HG03342 (cell line): ENCODE data around the gene PRMT2.
"Not testable (repeated sequence)": the region's sequence is repeated elsewhere in the genome, so short reads cannot be mapped to it uniquely, and the experiment has no call there.

Source experiments
- ATAC-seq: cut with Tn5 transposase; IDR thresholded peaks from one replicate; pipeline ENCODE4 v1.9.1; 2021; ENCODE audit warnings: mild to moderate bottlenecking, moderate library complexity; ENCODE audit not compliant: unreplicated experiment

PRMT2 gene

DNA sequence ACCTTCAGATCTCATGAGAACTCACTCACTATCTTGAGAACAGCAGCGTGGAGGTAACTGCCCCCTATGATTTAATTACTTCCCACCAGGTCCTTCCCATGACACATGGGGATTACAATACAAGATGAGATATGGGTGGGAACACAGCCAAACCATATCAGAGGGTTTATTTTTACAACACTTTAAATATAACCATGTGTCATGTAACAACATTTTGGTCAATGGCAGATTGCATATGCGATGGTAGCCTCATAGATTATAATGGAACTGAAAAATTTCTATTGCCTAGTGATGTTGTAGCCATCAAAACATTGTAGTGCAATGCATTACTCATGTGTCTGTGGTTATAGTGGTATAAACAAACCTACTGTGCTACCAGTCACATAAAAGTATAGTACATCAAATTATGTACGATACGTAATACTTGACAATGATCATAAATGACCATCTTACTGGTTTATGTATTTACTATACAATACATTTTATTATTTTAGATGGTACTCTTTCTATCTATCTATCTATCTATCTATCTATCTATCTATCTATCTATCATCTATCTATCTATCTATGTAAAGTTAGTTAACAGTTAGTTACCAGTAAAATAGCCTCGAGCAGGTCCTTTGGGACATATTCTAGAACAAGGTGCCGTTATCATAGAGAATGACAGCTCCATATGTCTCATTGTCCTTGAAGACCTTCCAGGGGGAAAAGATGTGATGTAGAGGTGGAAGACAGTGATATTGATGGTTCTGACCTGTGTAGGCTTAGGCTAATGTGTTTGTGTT lies 18.0 kb upstream of the PRMT2 start:
- no peak for ATAC-seq

DNA sequence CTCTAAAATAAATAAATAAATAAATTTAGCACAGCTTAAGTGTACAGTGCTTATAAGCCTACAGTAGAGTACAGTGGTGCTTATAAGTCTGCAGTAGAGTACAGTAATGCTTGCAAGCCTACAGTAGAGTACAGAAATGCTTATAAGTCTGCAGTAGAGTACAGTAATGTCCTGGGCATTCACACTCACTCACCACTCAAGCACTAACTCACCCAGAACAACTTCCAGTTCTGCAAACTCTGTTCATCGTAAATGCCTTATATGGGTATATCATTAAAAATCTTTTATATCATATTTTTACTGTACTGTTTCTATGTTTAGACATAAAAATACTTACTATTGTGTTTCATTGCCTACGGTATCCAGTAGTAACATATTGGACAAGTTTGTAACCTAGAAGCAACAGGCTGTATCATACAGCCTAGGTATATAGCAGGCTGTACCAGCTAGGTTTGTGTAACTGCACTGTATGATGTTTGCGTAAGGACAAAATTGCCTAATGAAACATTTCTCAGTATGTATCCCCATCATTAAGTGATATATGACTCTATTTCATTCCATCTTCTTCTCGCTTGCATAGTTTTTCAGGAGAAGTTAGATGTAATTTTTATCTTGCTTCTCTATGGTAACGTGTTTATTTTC lies 16.6 kb upstream of the PRMT2 start:
- ATAC-seq: no peak

DNA sequence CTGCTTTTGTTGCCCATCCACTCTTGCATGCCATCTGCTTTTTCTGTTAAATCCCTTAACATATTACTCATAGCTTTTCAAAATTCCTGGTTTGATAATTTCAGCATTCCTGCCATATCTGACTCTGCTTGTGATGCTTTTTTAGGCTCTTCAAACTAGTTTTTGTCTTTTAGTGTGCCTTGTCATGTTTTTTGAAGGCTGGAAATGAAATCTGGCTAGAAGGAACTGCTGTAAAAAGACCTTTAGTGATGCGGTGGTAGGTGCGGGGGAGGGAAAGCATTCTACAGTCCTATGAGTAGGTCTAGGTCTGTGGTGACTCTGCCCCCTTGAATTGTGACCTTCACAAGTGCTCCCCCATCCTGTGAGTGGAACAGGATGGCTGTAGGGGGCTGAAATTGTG lies 15.6 kb upstream of the PRMT2 start:
- ATAC-seq: no peak

DNA sequence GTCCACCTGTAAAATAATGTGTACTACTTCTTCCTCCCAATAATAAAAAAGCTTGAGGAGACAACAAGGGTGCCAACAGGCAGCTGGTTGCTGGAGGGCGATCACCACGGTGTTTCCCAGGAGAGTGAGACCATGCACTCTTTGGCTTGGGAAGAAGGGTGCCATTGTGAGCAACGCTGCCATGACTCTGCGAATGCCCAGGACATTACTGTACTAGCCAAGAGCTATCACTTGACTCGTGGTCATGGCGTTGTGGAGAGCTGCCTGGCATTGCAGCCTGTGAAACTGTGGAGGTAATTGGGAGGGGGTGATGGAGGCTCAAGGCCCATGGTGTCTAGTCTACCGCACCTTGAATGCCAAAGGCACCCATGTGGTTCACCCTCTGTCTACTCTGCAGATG lies 14.6 kb upstream of the PRMT2 start:
- ATAC-seq: no peak

DNA sequence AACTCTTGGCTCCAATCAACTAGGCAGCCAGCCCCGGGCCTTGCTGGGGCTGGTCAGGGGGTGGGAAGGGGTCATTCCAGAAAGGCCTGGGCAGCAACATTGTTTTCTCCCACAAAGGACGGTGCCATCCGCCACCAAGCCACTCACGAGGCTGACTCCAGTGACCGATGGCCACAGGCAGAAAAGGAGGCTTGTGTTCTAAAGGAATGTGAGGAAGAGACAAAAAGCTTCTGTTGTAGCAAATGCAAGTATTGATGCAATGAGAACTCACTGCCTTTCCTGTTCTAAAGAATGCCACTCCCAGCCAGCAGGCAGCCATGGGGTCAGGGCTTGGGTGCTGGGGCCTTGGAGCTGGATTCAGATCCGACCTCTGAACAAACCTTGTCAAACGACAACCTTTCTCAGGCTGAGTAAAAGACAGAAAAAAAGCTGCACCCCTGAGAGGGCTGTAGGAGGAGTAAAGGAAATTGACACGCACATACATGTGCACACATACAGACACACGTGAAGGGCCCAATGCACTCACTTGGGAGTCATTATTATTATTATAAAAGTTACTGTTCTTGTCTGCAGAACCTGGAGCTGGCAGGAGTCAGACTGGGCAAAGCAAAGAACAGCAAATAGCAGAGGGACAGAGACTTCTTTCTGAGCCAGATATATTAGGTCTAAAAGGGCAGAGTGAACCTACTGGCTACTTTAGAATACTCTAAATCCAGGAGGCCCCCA lies 13.9 kb upstream of the PRMT2 start:
- ATAC-seq: no peak

DNA sequence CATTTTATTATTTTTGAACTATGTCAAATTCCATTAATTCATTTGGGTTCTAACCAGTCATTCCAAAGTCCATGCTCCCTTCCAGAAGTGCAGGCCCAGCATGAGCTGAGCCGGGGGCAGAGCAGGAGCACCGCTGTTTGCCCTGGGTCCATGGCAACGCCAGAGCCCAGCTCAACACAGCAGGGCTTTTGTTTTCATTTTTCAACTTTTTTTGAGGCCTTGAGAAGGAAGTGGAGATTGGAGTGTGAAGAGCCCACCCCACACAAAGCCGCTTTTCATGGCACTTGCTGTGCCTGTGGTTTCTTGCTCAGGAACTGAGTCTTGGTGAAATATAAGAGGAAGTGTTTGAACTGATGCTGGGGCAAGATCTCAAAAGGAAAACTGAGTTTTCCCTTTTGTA lies 13.2 kb upstream of the PRMT2 start:
- no peak for ATAC-seq

DNA sequence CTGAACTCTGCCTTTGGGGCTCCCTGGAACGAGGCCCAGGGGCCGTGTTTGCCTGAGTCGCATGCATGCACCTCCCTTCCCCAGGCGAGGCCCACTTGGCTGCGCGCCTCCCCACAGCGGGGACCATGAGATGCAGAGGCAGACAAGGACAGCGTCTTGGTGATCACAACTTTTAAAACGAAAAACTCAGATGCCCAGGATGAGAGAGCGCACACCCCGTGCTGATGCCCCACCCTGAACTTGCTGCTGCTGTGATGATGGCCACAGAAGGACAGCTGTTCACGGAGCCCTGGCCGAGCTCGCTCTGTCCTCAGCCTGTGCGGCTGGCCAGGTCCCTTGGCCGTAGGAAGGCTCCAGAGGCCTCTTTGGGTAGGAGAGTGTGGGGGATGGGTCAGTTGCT lies 11.4 kb upstream of the PRMT2 start:
- ATAC-seq: no peak

DNA sequence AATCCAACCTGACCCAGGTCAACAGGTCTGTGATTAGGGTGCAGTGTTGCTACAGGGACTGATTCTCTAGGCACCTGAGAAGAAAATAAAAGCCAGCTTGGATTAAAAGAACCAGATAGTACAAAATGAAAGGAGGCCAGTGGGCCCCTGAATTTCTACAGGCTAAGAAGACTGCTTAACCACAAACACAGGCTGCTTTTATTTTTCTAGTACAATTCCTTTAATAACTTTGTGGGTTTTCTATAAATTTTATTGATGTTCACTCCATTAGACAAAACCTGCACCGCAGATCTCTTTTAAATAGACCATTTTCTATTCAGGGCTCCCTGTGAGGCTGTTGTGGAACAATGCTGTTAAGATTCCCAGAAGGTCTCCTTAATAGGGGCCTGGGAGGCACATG lies 9.7 kb upstream of the PRMT2 start:
- no peak for ATAC-seq

DNA sequence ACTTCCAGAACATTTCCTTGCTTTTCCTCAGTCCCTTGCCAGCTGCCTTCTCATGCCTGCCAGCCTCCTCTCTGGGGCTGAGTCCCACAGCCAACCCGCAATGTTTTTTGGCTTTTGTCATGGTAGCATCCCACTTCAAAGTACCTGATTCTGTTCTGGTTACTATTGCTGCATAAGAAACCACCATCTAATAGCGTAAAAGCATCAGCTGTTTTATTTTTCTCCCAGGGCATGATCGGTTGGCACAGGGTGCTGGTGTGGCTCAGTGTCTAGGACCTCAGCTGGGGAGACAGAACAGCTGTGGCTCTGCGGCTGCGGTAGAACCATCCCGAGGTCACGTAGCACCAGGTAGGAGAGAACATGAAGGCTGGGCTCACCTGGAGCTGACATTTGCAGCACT lies 8.9 kb upstream of the PRMT2 start:
- no peak for ATAC-seq

DNA sequence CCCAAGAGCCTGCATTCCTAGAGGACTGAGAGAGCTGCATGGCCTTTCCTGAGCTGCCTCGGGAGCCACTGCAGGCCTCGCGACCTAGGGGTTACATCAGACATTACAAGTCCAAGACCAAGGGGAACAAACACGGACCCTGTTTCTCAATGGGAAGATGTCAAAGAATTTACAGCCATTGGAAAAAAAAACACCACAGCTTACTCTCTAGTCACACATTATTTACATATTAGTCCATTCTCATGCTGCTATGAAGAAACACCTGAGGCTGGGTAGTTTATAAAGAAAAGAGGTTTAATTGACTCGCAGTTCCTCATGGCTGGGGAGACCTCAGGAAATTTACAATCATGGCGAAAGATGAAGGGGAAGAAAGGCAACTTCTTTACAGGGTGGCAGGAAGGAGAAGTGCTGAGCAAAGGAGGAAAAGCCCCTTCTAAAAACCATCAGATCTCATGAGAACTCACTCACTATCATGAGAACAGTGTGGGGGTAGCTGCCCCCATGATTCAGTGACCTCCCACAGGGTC lies 8.4 kb upstream of the PRMT2 start:
- ATAC-seq: no peak

DNA sequence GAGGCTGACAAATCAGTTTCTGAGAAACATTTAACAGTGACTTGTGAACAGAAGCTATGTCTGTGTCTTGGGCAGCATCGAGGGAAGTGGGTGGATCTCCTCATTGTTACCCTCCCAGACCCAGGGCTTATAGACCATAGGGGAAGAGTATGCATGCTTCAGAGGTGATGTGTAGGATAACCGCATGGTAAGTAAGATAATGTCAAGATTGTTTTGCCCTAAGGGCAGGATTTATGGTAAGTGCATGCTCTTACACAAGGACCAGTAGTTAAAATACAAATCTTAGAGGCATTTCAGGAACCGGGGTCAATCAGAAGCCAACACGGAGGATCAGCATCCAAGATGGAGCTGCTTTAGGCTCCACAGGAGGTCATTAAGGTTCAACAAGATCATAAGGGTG lies 7.7 kb upstream of the PRMT2 start:
- ATAC-seq: no peak

DNA sequence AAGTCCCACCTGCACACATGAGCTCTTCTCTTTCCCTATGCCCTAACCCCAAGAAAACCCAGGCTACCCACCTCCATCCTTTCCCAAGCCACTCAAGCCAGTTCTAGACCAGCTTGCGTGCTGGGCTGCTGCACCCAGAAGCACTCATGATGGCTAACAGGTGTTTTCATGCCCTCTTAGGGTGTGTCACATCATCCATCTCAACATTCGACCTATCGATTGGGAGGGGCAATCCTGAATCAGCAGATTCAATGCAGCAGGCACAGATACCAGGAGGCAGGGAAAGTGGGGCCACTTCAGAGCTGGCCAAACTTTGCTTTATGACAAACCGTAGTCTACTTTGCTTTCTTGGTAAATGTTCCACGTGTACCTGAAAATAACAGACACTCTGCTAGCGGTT lies 6.6 kb upstream of the PRMT2 start:
- no peak for ATAC-seq

DNA sequence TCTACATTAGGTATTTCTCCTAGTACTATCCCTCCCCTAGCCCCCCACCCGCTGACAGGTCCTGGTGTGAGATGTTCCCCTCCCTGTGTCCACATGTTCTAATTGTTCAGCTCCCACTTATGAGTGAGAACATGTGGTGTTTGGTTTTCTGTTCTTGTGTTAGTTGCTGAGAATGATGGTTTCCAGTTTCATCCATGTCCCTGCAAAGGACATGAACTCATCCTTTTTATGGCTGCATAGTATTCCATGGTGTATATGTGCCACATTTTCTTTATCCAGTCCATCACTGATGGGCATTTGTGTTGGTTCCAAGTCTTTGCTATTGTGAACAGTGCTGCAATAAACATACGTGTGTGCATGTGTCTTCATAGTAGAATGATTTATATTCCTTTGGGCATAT lies 4.6 kb upstream of the PRMT2 start:
- not testable (repeated sequence) for ATAC-seq

DNA sequence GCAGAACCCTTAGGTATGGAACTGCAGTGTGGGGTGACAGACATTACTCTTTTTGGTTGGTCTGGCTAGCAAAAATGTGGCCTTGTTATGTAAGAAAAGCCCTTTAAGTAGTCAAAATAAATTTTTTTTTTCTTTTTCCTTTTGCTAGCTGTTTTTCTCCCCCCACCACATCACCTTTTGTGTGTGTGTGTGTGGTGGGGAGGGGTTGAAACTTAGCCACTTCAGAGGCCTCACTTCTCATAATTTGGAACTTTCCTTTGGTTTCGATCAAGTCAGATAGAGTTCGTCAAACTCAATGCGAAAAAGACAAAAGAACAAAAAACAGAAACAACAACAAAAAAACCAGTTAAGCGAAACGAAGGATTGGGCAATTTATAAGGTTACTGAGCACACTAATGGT lies 1.9 kb upstream of the PRMT2 start:
- ATAC-seq: no peak

DNA sequence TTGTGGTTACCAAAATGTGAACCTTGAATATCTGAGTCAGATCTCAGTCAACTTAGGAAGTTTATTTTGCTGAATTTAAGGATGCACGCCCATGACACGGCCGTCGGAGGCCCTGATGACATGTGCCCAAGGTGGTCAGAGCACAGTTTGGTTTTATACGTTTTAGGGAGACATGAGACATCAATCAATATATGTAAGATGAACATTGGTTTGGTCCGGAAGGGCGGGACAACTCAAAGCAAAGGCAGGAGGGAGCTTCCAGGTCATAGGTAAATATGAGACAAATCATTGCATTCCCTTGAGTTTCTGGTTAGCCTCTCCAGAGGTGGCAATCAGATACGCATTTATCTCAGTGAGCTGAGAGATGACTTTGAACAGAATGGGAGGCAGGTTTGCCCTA lies 1.0 kb upstream of the PRMT2 start:
- ATAC-seq: no peak

DNA sequence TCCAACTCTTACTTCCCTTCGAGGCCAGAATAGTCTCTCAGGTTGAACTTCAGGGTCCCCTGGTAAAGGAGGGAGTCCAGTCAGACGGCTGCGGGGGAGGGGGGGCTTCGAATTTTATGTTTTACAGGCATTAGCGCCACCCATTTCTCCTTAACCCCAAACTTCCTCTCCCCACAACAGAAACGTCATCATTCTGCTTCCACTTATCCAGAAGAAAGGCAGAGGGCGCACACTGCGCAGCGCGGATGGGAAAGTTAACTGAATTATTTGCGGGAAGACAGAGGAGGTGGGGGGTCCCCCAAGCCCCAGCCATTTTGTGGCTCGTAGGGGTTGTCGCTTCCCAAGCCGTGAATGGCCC lies 529 bp upstream of the PRMT2 start:
- no peak for ATAC-seq

DNA sequence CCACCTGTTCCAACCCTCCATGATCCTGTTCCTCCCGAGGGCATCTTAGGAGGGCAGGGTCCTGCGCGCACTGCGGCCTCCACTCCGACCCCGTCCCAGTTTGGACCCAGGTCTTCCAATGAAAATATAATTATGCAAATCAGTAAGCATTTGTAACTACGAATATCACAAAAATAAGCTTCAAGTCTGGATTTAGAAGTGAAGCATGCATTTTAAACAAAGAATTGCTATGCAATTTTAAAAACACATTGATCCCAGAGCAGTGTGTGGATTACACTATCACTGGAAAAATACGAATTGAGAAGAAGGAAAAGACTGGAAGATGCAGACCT lies 673 bp downstream of the PRMT2 start:
- ATAC-seq: no peak

DNA sequence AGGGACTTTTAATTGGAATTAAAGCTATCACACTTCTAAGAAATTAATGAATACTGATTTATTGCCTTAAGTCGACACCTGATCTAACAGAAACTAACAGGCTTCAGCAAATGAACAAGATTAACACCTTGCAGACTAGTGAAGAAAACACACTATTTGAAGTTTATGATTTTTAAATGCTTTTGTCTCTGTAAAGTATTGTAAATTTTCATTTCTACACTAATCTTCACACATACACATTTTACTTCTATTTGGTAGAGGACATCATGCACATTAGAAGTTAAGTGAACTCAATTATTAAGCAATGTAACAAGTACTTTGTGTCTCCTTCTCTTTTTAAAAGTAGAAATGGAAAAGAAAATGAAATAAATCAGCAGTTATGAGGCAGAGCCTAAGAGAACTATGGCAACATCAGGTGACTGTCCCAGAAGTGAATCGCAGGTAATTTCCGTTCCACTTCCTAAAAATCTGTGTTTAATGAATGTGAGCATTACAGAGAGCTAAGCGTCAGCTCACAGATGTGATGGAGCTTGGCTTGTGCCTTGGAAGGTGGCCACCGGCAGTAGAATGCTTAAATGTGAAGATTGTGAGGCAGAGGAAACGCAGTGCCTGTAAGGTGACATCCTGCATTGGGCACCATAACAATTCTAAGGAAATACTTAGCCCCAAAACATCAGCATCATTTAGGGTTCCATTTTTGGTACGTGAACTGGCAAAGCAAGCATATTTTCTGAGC lies 1.2 kb downstream of the PRMT2 start:
- ATAC-seq: no peak

DNA sequence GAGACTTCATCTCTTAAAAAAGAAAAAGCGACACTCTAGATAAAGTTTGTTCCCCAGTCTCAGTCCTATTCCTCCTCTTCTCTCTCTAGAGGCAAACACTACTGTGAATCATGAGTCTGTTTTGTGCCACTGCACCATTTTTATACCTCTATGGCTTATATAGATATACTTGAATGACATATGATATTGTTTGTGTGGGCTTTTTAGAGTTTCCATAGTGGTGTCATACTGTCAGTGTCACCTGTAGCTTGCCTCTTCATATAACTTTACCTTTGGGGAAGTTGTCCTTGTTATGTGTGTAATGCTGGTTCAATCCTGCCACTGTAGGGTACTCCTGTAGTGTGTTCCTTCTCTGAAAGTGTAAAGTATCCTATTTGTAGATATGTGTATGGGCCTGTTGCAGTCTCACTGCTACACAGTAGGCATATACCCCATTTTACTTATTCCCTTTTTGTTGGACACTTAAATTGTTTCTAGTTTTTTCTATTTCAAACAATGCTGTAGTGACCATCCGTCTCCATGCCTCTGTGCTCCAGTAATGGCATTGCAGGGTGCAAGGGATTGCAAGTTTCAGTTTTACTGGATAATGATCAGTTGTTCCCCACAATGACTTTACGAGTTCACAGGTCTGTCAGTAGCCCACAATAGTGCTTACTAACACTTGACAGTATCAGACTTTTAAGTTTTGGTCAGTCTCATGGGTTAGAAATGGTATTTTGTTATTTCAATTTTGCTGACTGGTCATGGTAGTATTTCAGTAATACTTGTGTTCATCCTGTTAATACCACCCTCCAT lies 2.7 kb downstream of the PRMT2 start:
- no peak for ATAC-seq

DNA sequence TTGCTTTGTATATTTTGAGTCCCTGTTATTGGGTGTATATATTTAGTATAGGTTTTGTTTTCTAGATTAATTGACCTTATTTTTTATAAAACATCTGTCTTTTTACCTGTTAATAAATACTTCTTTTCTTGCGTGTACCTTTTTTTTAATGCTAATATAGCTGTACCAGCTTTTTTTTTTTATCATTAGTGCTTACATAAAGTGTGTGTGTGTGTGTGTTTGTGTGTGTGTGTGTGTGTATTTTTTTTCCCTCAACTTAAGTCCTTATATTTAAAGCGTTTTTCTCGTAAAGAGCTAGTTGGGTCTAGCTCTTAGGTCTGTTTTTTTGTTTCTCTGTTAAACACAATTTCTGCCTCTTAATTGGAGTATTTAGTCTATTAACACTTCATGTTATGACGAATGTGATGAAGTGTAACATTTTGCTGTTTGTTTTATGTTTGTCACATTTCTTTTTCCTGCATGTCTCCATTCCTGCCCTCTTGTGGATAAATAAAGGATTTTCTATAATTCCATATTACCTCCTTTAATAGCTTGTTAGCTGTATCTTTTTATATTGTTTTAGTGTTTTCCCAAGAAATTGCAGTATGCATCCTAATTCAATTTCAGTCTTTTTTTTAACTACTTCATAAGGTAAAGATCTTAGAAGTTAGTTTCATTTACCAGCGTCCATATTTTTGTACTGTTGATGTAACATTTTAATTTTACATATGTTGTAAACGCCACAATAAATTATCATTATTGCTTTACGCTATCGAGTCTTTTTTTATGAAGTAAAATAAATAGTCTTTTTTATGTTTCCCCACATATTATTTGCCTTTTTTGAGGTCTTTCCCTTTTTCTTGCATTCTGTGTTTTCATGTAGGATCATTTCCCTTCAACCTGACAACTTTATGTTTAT lies 4.3 kb downstream of the PRMT2 start:
- ATAC-seq: no peak
